ENCODE data around the gene CGNL1.
A peak's percentile ranks its signal among the peaks of the same experiment; 100 is the strongest.

The CGNL1 gene

GRCh38 chr15:57373251-57373881, 2.9 kb upstream of the CGNL1 start:
- no peaks in the 10 kb centered on the region for H3K9me3 ChIP-seq (ENCODE audit: control insufficient read depth, low read length)
- H3K27ac ChIP-seq (ENCODE audit: low read length, poor library complexity, severe bottlenecking) = no peak overlapping the region
- no peak overlapping the region for H2AK5ac ChIP-seq (ENCODE audit: low read length, severe bottlenecking)
- no peak overlapping the region for H3K4me3 ChIP-seq (ENCODE audit: insufficient read depth in 1 of 2, low read depth in 1 of 2, low read length in 2 of 2)
- DNase-seq = no peak
- H3K4ac ChIP-seq (ENCODE audit: low read depth in 1 of 2, low read length in 2 of 2) = no peak overlapping the region
- no peaks in the 10 kb centered on the region for H3K36me3 ChIP-seq (ENCODE audit: control insufficient read depth in 1 of 2, insufficient read depth in 2 of 2, low read depth in 1 of 2, low read length in 2 of 2)
- no peak overlapping the region for H2BK12ac ChIP-seq (ENCODE audit: low read length in 2 of 2)
- no peak overlapping the region for H2BK120ac ChIP-seq (ENCODE audit: low read depth, low read length)
- no peak overlapping the region for H2AFZ ChIP-seq (ENCODE audit: low read depth, low read length)
- H3K4me2 ChIP-seq (ENCODE audit: low read length, poor library complexity, severe bottlenecking) = no peak overlapping the region
- H3K27me3 ChIP-seq (ENCODE audit: control insufficient read depth in 1 of 2, insufficient read depth in 1 of 2, low read length in 2 of 2) = peaks cover 0 to 56% of the 10 kb centered on the region in 2 experiments
- no peak overlapping the region for H3K23ac ChIP-seq (ENCODE audit: low read length in 2 of 2)
- H2BK15ac ChIP-seq (ENCODE audit: low read depth, poor library complexity, severe bottlenecking) = no peak overlapping the region
- no peak overlapping the region for H4K91ac ChIP-seq (ENCODE audit: low read length)
- H3K18ac ChIP-seq (ENCODE audit: low read depth in 1 of 2, low read length in 2 of 2) = no peak overlapping the region
- H2BK5ac ChIP-seq (ENCODE audit: low read depth, low read length, poor library complexity, severe bottlenecking) = no peak overlapping the region
- H3K9ac ChIP-seq (ENCODE audit: low read length) = no peak overlapping the region
- H4K8ac ChIP-seq (ENCODE audit: low read length) = no peak overlapping the region
- peaks cover 10% of the 10 kb centered on the region for H3K4me1 ChIP-seq (ENCODE audit: control insufficient read depth, insufficient read depth, low read depth, low read length)
- WGBS = 92% methylated on average over 3 of the region's 4 CpGs
- H3K14ac ChIP-seq (ENCODE audit: low read length in 2 of 2) = no peak overlapping the region
- H3K79me1 ChIP-seq (replicated peaks; ENCODE audit: low read length, poor library complexity, severe bottlenecking) = peaks cover 5% of the 10 kb centered on the region

DNA sequence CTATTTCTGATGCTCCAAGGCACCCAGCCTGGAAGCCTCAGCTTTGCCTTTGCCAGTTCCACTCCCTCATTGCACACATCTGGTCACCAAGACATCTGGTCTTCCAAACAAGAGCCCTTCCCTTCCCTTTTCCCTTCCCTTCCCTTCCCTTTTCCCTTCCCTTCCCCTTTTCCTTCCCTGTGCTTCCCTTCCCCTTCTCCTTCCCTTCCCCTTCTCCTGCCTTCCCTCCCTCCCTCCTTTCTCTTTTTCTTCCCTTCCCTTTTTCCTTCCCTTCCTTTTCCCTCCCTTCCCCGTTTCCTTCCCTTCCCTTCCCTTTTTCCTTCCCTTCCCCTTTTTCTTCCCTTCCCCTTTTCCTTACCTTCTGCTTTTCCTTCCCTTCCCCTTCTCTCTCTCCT, 2.4 kb upstream of the CGNL1 start:
- Histone ChIP-seq H2AFZ (ENCODE audit: low read depth, low read length) (no peak overlapping the region), H3K23ac (ENCODE audit: low read length in 2 of 2) (no peak overlapping the region), H3K36me3 (ENCODE audit: control insufficient read depth in 1 of 2, insufficient read depth in 2 of 2, low read depth in 1 of 2, low read length in 2 of 2) (no peaks in the 10 kb centered on the region), H3K27ac (ENCODE audit: low read length, poor library complexity, severe bottlenecking) (no peak overlapping the region), H2BK15ac (ENCODE audit: low read depth, poor library complexity, severe bottlenecking) (no peak overlapping the region), H3K4me3 (ENCODE audit: insufficient read depth in 1 of 2, low read depth in 1 of 2, low read length in 2 of 2) (no peak overlapping the region), H3K27me3 (ENCODE audit: control insufficient read depth in 1 of 2, insufficient read depth in 1 of 2, low read length in 2 of 2) (peaks cover 0 to 60% of the 10 kb centered on the region in 2 experiments), H2BK120ac (ENCODE audit: low read depth, low read length) (no peak overlapping the region), H3K14ac (ENCODE audit: low read length in 2 of 2) (no peak overlapping the region), H3K4me2 (ENCODE audit: low read length, poor library complexity, severe bottlenecking) (no peak overlapping the region), H3K4me1 (ENCODE audit: control insufficient read depth, insufficient read depth, low read depth, low read length) (peaks cover 12% of the 10 kb centered on the region), H3K4ac (ENCODE audit: low read depth in 1 of 2, low read length in 2 of 2) (no peak overlapping the region), H3K18ac (ENCODE audit: low read depth in 1 of 2, low read length in 2 of 2) (no peak overlapping the region), H3K9me3 (ENCODE audit: control insufficient read depth, low read length) (no peaks in the 10 kb centered on the region), H4K8ac (ENCODE audit: low read length) (no peak overlapping the region), H3K79me1 (replicated peaks; ENCODE audit: low read length, poor library complexity, severe bottlenecking) (peaks cover 5% of the 10 kb centered on the region), H2AK5ac (ENCODE audit: low read length, severe bottlenecking) (no peak overlapping the region), H2BK5ac (ENCODE audit: low read depth, low read length, poor library complexity, severe bottlenecking) (no peak overlapping the region), H4K91ac (ENCODE audit: low read length) (no peak overlapping the region), H3K9ac (ENCODE audit: low read length) (no peak overlapping the region), H2BK12ac (ENCODE audit: low read length in 2 of 2) (no peak overlapping the region)
- no peak for DNase-seq
- WGBS = 93% methylated on average over 1 of the region's 1 CpG

- H3K9ac ChIP-seq (ENCODE audit: low read length) = peak overlapping the region; percentile 62
- H2BK120ac ChIP-seq (ENCODE audit: low read depth, low read length) = no peak overlapping the region
- no peak overlapping the region for H4K91ac ChIP-seq (ENCODE audit: low read length)
- peak overlapping the region; percentile 75 for H3K4me2 ChIP-seq (ENCODE audit: low read length, poor library complexity, severe bottlenecking)
- peak overlapping the region; percentile 18 for H2AFZ ChIP-seq (ENCODE audit: low read depth, low read length)
- H2AK5ac ChIP-seq (ENCODE audit: low read length, severe bottlenecking) = no peak overlapping the region
- no peak overlapping the region for H2BK5ac ChIP-seq (ENCODE audit: low read depth, low read length, poor library complexity, severe bottlenecking)
- H2BK12ac ChIP-seq (ENCODE audit: low read length in 2 of 2) = no peak overlapping the region
- peak; percentile 31 for DNase-seq
- no peak overlapping the region for H3K18ac ChIP-seq (ENCODE audit: low read depth in 1 of 2, low read length in 2 of 2)
- H3K27me3 ChIP-seq (ENCODE audit: control insufficient read depth in 1 of 2, insufficient read depth in 1 of 2, low read length in 2 of 2) = peaks cover 0 to 81% of the 10 kb centered on the region in 2 experiments
- H3K79me1 ChIP-seq (replicated peaks; ENCODE audit: low read length, poor library complexity, severe bottlenecking) = peaks cover 15% of the 10 kb centered on the region
- H3K4me3 ChIP-seq (ENCODE audit: insufficient read depth in 1 of 2, low read depth in 1 of 2, low read length in 2 of 2) = peak overlapping the region; percentile 79 to 84
- H2BK15ac ChIP-seq (ENCODE audit: low read depth, poor library complexity, severe bottlenecking) = no peak overlapping the region
- no peak overlapping the region for H3K4ac ChIP-seq (ENCODE audit: low read depth in 1 of 2, low read length in 2 of 2)
- no peaks in the 10 kb centered on the region for H3K9me3 ChIP-seq (ENCODE audit: control insufficient read depth, low read length)
- H3K36me3 ChIP-seq (ENCODE audit: control insufficient read depth in 1 of 2, insufficient read depth in 2 of 2, low read depth in 1 of 2, low read length in 2 of 2) = peaks cover 0 to 7% of the 10 kb centered on the region in 2 experiments
- no peak overlapping the region for H3K27ac ChIP-seq (ENCODE audit: low read length, poor library complexity, severe bottlenecking)
- peaks cover 13% of the 10 kb centered on the region for H3K4me1 ChIP-seq (ENCODE audit: control insufficient read depth, insufficient read depth, low read depth, low read length)
- no peak overlapping the region for H3K14ac ChIP-seq (ENCODE audit: low read length in 2 of 2)
- H3K23ac ChIP-seq (ENCODE audit: low read length in 2 of 2) = no peak overlapping the region
- 8% methylated on average over 44 of the region's 48 CpGs for WGBS
- no peak overlapping the region for H4K8ac ChIP-seq (ENCODE audit: low read length)
Observed at GRCh38 chr15:57376696-57377477, 582 bp downstream of the CGNL1 start.

- Histone ChIP-seq H3K27me3 (ENCODE audit: control insufficient read depth in 1 of 2, insufficient read depth in 1 of 2, low read length in 2 of 2) (peaks cover 0 to 78% of the 10 kb centered on the region in 2 experiments), H3K79me1 (replicated peaks; ENCODE audit: low read length, poor library complexity, severe bottlenecking) (peaks cover 15% of the 10 kb centered on the region), H3K27ac (ENCODE audit: low read length, poor library complexity, severe bottlenecking) (no peak overlapping the region), H3K23ac (ENCODE audit: low read length in 2 of 2) (no peak overlapping the region), H2BK5ac (ENCODE audit: low read depth, low read length, poor library complexity, severe bottlenecking) (no peak overlapping the region), H3K9me3 (ENCODE audit: control insufficient read depth, low read length) (no peaks in the 10 kb centered on the region), H4K91ac (ENCODE audit: low read length) (no peak overlapping the region), H3K14ac (ENCODE audit: low read length in 2 of 2) (no peak overlapping the region), H3K9ac (ENCODE audit: low read length) (no peak overlapping the region), H3K18ac (ENCODE audit: low read depth in 1 of 2, low read length in 2 of 2) (no peak overlapping the region), H3K4ac (ENCODE audit: low read depth in 1 of 2, low read length in 2 of 2) (no peak overlapping the region), H2AFZ (ENCODE audit: low read depth, low read length) (no peak overlapping the region), H2BK12ac (ENCODE audit: low read length in 2 of 2) (no peak overlapping the region), H3K4me2 (ENCODE audit: low read length, poor library complexity, severe bottlenecking) (peak overlapping the region; percentile 75), H3K4me3 (ENCODE audit: insufficient read depth in 1 of 2, low read depth in 1 of 2, low read length in 2 of 2) (peak overlapping the region in 1 of 2 experiments; percentile 84), H3K36me3 (ENCODE audit: control insufficient read depth in 1 of 2, insufficient read depth in 2 of 2, low read depth in 1 of 2, low read length in 2 of 2) (peaks cover 0 to 7% of the 10 kb centered on the region in 2 experiments), H4K8ac (ENCODE audit: low read length) (no peak overlapping the region), H3K4me1 (ENCODE audit: control insufficient read depth, insufficient read depth, low read depth, low read length) (peaks cover 13% of the 10 kb centered on the region), H2AK5ac (ENCODE audit: low read length, severe bottlenecking) (no peak overlapping the region), H2BK120ac (ENCODE audit: low read depth, low read length) (no peak overlapping the region), H2BK15ac (ENCODE audit: low read depth, poor library complexity, severe bottlenecking) (no peak overlapping the region)
- no peak for DNase-seq
- WGBS = 53% methylated on average over 4 of the region's 4 CpGs
Observed at GRCh38 chr15:57377478-57377847, 1.2 kb downstream of the CGNL1 start.
